ENCODE measurements around the gene RAX2. TPM values are rescaled to one million over a fixed set of nuclear protein-coding genes. Genes with fewer than 3 reads are reported as not detected.

Gene RAX2
- total RNA-seq, 1 donor from 2014 or later = not detected

DNA sequence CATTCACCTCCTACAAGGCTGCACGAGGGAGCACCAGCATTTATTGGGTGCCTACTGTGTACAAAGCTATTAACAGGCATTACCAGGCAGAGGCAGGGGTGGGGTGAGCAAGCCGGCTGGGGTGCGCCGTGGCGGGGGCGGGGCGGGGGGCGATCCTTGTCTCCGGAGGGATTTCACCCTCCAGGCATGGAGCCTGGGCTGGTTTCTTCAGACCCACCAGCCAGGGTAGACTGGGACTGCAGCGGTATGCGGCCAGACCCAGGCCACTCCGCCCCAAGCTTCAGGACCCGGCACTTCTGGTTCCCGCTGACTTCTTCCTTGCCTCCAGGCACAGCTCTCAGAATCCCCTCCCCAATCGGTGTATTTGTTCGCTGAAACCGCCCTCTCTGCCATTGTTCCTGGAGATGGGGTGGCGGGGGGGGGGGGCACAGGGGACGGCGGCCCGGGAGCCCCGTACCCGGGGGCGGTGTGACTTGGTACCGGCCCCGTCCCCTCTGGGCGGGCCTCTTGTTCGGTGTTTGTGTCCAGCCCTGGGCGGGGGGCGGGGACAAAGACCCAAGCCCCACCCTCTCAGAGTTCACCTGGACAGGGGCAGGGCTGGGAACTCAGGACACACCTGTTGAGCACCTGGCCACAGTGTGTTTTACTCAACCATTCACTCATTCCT is 49.5 kb downstream of the RAX2 start:
- no peaks in the 10 kb centered on the region for H3K9me3 ChIP-seq
- ATAC-seq (peak; percentile 40), DNase-seq (no peak)
- H3K4me3 ChIP-seq = peak overlapping the region; percentile 40
- intact Hi-C loops (cut with DNase I) = no loop called here
- TF ChIP-seq, protein P1, sequence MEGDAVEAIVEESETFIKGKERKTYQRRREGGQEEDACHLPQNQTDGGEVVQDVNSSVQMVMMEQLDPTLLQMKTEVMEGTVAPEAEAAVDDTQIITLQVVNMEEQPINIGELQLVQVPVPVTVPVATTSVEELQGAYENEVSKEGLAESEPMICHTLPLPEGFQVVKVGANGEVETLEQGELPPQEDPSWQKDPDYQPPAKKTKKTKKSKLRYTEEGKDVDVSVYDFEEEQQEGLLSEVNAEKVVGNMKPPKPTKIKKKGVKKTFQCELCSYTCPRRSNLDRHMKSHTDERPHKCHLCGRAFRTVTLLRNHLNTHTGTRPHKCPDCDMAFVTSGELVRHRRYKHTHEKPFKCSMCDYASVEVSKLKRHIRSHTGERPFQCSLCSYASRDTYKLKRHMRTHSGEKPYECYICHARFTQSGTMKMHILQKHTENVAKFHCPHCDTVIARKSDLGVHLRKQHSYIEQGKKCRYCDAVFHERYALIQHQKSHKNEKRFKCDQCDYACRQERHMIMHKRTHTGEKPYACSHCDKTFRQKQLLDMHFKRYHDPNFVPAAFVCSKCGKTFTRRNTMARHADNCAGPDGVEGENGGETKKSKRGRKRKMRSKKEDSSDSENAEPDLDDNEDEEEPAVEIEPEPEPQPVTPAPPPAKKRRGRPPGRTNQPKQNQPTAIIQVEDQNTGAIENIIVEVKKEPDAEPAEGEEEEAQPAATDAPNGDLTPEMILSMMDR (IDR thresholded peaks at IDR 0.05) = no peak
- peaks cover 27% of the 10 kb centered on the region for H3K27me3 ChIP-seq
- H3K4me1 ChIP-seq = peaks cover 23% of the 10 kb centered on the region
- no peaks in the 10 kb centered on the region for H3K36me3 ChIP-seq
- H3K27ac ChIP-seq = no peak overlapping the region

DNA sequence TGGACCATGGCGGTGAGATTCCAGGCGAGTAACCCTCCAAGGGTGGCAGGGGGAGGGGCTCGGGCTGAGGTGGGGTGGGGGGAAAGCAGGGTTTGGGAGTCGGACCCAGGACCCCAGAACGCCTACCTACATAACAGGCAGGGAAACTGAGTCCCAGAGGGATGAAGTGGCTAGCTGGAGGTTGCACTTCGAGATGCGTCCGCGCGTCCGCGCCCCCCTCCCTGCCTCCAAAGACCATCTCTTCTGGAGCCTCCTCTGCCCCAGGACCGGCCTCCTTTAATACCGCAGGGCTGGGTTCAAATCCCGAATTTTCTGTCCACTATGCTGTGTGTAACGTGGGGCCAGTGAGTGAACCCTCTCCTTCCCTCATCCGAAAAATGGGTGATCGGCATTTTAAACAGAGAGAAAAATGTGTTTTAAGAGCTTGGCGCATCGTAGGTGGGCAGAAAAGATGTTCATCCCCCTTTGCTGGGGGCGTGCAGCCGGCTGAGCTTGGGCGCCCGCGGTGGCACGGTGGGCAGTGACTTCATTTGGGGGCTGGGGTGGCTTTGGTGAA is 50.1 kb downstream of the RAX2 start:
- no peaks in the 10 kb centered on the region for H3K9me3 ChIP-seq
- DNase-seq (no peak), ATAC-seq (no peak)
- H3K27me3 ChIP-seq = peaks cover 27% of the 10 kb centered on the region
- intact Hi-C loops (cut with DNase I) = no loop called here
- peaks cover 23% of the 10 kb centered on the region for H3K4me1 ChIP-seq
- H3K36me3 ChIP-seq = no peaks in the 10 kb centered on the region
- peak overlapping the region; percentile 40 for H3K4me3 ChIP-seq
- no peak overlapping the region for H3K27ac ChIP-seq
- TF ChIP-seq, protein P1 (IDR thresholded peaks at IDR 0.05) = no peak

DNA sequence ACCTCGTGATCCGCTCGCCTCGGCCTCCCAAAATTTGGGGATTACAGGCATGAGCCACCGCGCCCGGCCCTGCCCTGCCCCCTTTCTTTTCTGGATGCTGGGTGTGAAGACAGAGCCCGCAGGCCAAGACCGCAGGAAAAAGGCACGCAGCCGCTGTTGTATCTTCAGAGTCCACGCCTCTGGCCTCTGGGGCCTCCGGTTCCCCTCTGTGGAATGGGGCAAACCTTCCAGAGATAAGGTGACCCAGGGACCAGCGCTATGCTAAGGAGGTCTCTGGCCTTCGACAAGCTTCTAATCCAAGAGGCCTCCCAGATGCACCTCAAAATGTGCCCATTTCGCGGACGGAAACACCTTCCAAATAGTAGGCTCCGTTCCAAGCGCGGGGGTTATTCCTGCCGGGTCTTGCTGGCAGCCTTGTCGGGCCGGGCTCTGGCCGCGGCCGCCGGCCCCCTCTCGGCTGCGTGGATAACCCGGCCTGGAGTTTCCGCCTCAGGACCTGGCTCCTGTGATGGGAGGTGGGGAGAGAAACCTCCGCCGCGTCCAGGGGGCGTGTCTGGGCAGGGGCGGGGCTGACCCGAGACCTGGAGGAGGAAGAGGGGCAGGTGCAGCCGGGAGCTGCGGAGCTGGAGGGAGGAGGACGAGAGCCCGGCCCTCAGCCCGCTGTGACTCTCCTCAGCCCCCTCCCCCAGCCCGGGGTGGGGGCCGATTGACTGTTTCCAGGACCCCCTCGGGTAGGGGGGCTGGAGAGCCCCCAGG is 50.7 kb downstream of the RAX2 start:
- no peaks in the 10 kb centered on the region for H3K9me3 ChIP-seq
- no peak overlapping the region for H3K27ac ChIP-seq
- intact Hi-C loops (cut with DNase I) = no loop called here
- peaks cover 27% of the 10 kb centered on the region for H3K27me3 ChIP-seq
- no peaks in the 10 kb centered on the region for H3K36me3 ChIP-seq
- ATAC-seq (peak; percentile 94), DNase-seq (peak; percentile 95)
- TF ChIP-seq, protein P1 (IDR thresholded peaks at IDR 0.05) = no peak
- H3K4me3 ChIP-seq = peak overlapping the region; percentile 40
- peaks cover 23% of the 10 kb centered on the region for H3K4me1 ChIP-seq

DNA sequence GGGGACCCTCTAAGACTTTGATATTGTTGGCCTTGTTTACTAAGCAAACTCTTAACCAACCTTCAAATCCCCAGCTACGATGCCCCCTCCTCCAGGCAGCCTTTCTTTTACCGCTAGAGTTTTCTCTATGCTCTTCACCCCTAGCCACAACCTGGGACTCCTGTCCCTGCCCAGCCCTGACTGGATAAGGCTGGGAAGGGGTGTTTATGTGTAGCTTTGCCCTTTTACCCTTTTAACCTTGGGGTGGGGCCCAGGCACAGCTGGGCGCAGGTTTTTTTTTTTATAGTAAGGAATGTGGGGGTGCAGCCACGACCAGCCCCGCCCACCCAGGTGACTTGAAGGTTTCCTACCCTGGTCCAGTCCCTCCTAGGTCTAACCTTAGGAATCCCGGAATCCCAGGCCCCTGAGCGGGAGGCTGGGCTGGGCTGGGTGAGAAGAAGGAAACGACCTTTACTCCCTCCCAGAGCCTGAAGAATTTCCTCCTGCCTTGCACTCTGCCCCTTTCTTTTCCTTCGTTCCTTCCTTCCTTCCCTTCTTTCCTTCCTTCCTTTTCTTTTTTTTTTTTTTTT is 51.6 kb downstream of the RAX2 start:
- no peak overlapping the region for H3K4me3 ChIP-seq
- H3K4me1 ChIP-seq = peaks cover 23% of the 10 kb centered on the region
- no peak for ATAC-seq

DNA sequence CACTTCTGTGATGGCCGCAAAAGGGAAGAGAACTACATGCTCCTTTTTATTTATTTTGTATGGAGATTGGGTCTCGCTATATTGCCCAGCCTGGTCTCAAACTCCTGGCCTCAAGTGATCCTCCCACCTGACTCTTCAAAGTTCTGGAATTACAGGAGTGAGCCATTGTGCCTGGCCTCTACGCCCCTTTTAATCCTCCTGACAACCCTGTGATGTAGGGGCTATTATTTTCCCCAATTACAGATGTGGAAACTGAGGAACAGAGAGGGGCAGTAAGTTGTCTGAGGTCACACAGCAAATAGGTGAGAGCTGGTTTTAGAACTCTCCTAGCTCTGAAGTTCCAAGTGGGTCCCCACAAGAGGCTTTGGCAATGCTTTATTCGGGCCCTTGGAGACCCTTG is 52.2 kb downstream of the RAX2 start:
- Histone ChIP-seq H3K9me3 (no peaks in the 10 kb centered on the region), H3K4me1 (peaks cover 23% of the 10 kb centered on the region), H3K27ac (no peak overlapping the region), H3K36me3 (no peaks in the 10 kb centered on the region), H3K4me3 (no peak overlapping the region), H3K27me3 (peaks cover 27% of the 10 kb centered on the region)
- TF ChIP-seq, protein P1 (IDR thresholded peaks at IDR 0.05) = no peak
- DNase-seq = no peak
- no peak for ATAC-seq
- intact Hi-C loops (cut with DNase I) = no loop called here

More for the DNA sequence above, 51.6 kb downstream of the RAX2 start:
- no peak overlapping the region for H3K27ac ChIP-seq
- DNase-seq = no peak
- peaks cover 27% of the 10 kb centered on the region for H3K27me3 ChIP-seq
- intact Hi-C loops (cut with DNase I) = no loop called here
- H3K36me3 ChIP-seq = no peaks in the 10 kb centered on the region
- H3K9me3 ChIP-seq = no peaks in the 10 kb centered on the region
- TF ChIP-seq, protein P1 (IDR thresholded peaks at IDR 0.05) = no peak

Other genes with a start within 250 kb of the RAX2 start
- 3.2 TPM for gene TEKTIP1, start 233.1 kb downstream of the RAX2 start, total RNA-seq
- gene MFSD12, start 214.6 kb downstream of the RAX2 start, total RNA-seq = 95.9 TPM
- 60.0 TPM for gene HMG20B, start 199.3 kb downstream of the RAX2 start, total RNA-seq
- gene GIPC3, start 186.8 kb downstream of the RAX2 start, total RNA-seq = 6.5 TPM
- gene TBXA2R, start 165.4 kb downstream of the RAX2 start, total RNA-seq = 4.7 TPM
- 24.3 TPM for gene CACTIN, start 145.4 kb downstream of the RAX2 start, total RNA-seq
- gene PIP5K1C, start 71.8 kb downstream of the RAX2 start, total RNA-seq = 42.1 TPM
- gene TJP3, start 63.8 kb downstream of the RAX2 start, total RNA-seq = 23.0 TPM
- gene APBA3, start 10.5 kb downstream of the RAX2 start, total RNA-seq = 21.9 TPM
- gene MRPL54, start 9.5 kb downstream of the RAX2 start, total RNA-seq = 59.7 TPM
- gene MATK, start 14.2 kb upstream of the RAX2 start, total RNA-seq = 22.6 TPM
- 0.55 TPM for gene ZFR2, start 96.8 kb upstream of the RAX2 start, total RNA-seq
- not detected for gene ATCAY, start 108.5 kb upstream of the RAX2 start, total RNA-seq
- gene NMRK2, start 160.8 kb upstream of the RAX2 start, total RNA-seq = 1.6 TPM
- 70.7 TPM for gene DAPK3, start 198.9 kb upstream of the RAX2 start, total RNA-seq
- 1,960 TPM for gene EEF2, start 213.2 kb upstream of the RAX2 start, total RNA-seq
- gene PIAS4, start 235.5 kb upstream of the RAX2 start, total RNA-seq = 25.4 TPM

Measured in upper lobe of right lung (tissue), 1 donor.